ENCODE data around the gene POLR3K.
"Not testable (repeated sequence)": the region's sequence is repeated elsewhere in the genome, so short reads cannot be mapped to it uniquely, and the experiment has no call there.

POLR3K gene

GRCh38 chr16:47234-47633 lies 6.2 kb downstream of the POLR3K start:
- H3K4me3 ChIP-seq (ENCODE audit: low read depth, low read length), result no peak overlapping the region
- TF ChIP-seq CTCF (IDR thresholded peaks at IDR 0.05; ENCODE audit: borderline replicate concordance, insufficient read depth, low read depth, low read length), result no peak

GRCh38 chr16:46510-46909 lies 6.9 kb downstream of the POLR3K start:
- not testable (repeated sequence) for H3K4me3 ChIP-seq (ENCODE audit: low read depth, low read length)

GRCh38 chr16:45454-45853 lies 8.0 kb downstream of the POLR3K start:
- no peak overlapping the region for H3K4me3 ChIP-seq (ENCODE audit: low read depth, low read length)
- no peak for TF ChIP-seq CTCF (IDR thresholded peaks at IDR 0.05; ENCODE audit: borderline replicate concordance, insufficient read depth, low read depth, low read length)

GRCh38 chr16:44655-45054 lies 8.8 kb downstream of the POLR3K start:
- no peak for TF ChIP-seq CTCF (IDR thresholded peaks at IDR 0.05; ENCODE audit: borderline replicate concordance, insufficient read depth, low read depth, low read length)
- no peak overlapping the region for H3K4me3 ChIP-seq (ENCODE audit: low read depth, low read length)

- no peak for TF ChIP-seq CTCF (IDR thresholded peaks at IDR 0.05; ENCODE audit: borderline replicate concordance, insufficient read depth, low read depth, low read length)
- H3K4me3 ChIP-seq (ENCODE audit: low read depth, low read length), result no peak overlapping the region
Observed at GRCh38 chr16:43294-43693, 10.1 kb downstream of the POLR3K start.

- H3K4me3 ChIP-seq (ENCODE audit: low read depth, low read length), result no peak overlapping the region
- no peak for TF ChIP-seq CTCF (IDR thresholded peaks at IDR 0.05; ENCODE audit: borderline replicate concordance, insufficient read depth, low read depth, low read length)
Observed at GRCh38 chr16:42691-43090, 10.7 kb downstream of the POLR3K start.

GRCh38 chr16:42069-42457 lies 11.3 kb downstream of the POLR3K start:
- H3K4me3 ChIP-seq (ENCODE audit: low read depth, low read length), result no peak overlapping the region
- TF ChIP-seq CTCF (IDR thresholded peaks at IDR 0.05; ENCODE audit: borderline replicate concordance, insufficient read depth, low read depth, low read length), result no peak

- H3K4me3 ChIP-seq (ENCODE audit: low read depth, low read length), result no peak overlapping the region
- no peak for TF ChIP-seq CTCF (IDR thresholded peaks at IDR 0.05; ENCODE audit: borderline replicate concordance, insufficient read depth, low read depth, low read length)
Observed at GRCh38 chr16:41439-42068, 11.9 kb downstream of the POLR3K start.

Data from GM12875 (cell line).